ENCODE data around the gene MIER1.

DNA sequence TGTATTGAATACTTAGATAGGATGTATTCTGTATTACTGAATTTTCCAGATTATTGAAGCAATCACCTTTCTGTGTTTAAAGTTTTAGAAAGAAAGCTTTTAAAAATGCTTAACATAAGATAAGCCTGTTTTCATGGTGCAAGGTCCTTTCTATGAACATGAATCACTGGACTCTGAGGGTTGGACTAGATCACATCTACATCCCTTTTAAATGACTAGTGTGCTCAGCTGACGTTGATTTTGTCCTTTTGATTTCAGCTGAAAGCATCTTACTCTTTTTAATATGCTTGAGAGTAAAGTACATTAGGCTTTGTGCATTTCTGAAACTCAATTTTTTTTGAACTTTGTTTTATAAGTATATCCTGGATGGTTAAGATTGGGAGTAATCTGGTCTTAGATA is 16.2 kb downstream of the MIER1 start:
- TF ChIP-seq, protein P1, sequence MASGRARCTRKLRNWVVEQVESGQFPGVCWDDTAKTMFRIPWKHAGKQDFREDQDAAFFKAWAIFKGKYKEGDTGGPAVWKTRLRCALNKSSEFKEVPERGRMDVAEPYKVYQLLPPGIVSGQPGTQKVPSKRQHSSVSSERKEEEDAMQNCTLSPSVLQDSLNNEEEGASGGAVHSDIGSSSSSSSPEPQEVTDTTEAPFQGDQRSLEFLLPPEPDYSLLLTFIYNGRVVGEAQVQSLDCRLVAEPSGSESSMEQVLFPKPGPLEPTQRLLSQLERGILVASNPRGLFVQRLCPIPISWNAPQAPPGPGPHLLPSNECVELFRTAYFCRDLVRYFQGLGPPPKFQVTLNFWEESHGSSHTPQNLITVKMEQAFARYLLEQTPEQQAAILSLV (tag; IDR thresholded peaks at IDR 0.05), result no peak
- TF ChIP-seq TARDBP (IDR thresholded peaks at IDR 0.05), result no peak
- TF ChIP-seq PHF8 (IDR thresholded peaks at IDR 0.05; ENCODE audit: borderline replicate concordance, low read length), result no peak
- TF ChIP-seq ZNF324 (CRISPR knock-in tag; IDR thresholded peaks at IDR 0.05), result no peak
- no peak for TF ChIP-seq ATF1 (CRISPR knock-in tag; IDR thresholded peaks at IDR 0.05)
- TF ChIP-seq ATF1 (tag; IDR thresholded peaks at IDR 0.05), result no peak
- TF ChIP-seq EHMT2 (IDR thresholded peaks at IDR 0.05), result no peak
- TF ChIP-seq SREBF1 (IDR thresholded peaks at IDR 0.05; ENCODE audit: borderline replicate concordance, low read depth, low read length), result no peak
- TF ChIP-seq, protein P2, sequence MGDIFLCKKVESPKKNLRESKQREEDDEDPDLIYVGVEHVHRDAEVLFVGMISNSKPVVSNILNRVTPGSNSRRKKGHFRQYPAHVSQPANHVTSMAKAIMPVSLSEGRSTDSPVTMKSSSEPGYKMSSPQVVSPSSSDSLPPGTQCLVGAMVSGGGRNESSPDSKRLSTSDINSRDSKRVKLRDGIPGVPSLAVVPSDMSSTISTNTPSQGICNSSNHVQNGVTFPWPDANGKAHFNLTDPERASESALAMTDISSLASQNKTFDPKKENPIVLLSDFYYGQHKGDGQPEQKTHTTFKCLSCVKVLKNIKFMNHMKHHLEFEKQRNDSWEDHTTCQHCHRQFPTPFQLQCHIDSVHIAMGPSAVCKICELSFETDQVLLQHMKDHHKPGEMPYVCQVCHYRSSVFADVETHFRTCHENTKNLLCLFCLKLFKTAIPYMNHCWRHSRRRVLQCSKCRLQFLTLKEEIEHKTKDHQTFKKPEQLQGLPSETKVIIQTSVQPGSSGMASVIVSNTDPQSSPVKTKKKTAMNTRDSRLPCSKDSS (IDR thresholded peaks at IDR 0.05; ENCODE audit: low read depth, partially characterized antibody), result no peak
- TF ChIP-seq, protein P3, sequence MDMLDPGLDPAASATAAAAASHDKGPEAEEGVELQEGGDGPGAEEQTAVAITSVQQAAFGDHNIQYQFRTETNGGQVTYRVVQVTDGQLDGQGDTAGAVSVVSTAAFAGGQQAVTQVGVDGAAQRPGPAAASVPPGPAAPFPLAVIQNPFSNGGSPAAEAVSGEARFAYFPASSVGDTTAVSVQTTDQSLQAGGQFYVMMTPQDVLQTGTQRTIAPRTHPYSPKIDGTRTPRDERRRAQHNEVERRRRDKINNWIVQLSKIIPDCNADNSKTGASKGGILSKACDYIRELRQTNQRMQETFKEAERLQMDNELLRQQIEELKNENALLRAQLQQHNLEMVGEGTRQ (CRISPR knock-in tag; IDR thresholded peaks at IDR 0.05), result no peak

All from K562 (cell line).